NCI-H774 (cell line): ENCODE measurements around the gene PLSCR2.
A peak's percentile ranks its signal among the peaks of the same experiment; 100 is the strongest.
"Not testable (repeated sequence)": the region's sequence is repeated elsewhere in the genome, so short reads cannot be mapped to it uniquely, and the experiment has no call there.

ENCODE experiments used
- DNase-seq: peaks from one replicate; lab custom pipeline; 2025; lab: John Stamatoyannopoulos, UW

The PLSCR2 gene

GRCh38 chr3:146485297-146485696 is 15.9 kb upstream of the PLSCR2 start:
- no peak for DNase-seq

GRCh38 chr3:146476094-146476740 is 6.9 kb upstream of the PLSCR2 start:
- no peak for DNase-seq

- not testable (repeated sequence) for DNase-seq
Observed at GRCh38 chr3:146474976-146475375, 5.6 kb upstream of the PLSCR2 start.

- no peak for DNase-seq
Observed at GRCh38 chr3:146473726-146474125, 4.4 kb upstream of the PLSCR2 start.

GRCh38 chr3:146472611-146473010 is 3.2 kb upstream of the PLSCR2 start:
- DNase-seq, result no peak

- no peak for DNase-seq
Observed at GRCh38 chr3:146471012-146471411, 1.7 kb upstream of the PLSCR2 start.

- DNase-seq, result peak; percentile 59
Observed at GRCh38 chr3:146470425-146470990, 1.1 kb upstream of the PLSCR2 start.

GRCh38 chr3:146468671-146469149 is 651 bp downstream of the PLSCR2 start:
- DNase-seq, result peak; percentile 71

- no peak for DNase-seq
Observed at GRCh38 chr3:146468234-146468633, 1.1 kb downstream of the PLSCR2 start.

GRCh38 chr3:146466604-146467003 is 2.8 kb downstream of the PLSCR2 start:
- no peak for DNase-seq

- no peak for DNase-seq
Observed at GRCh38 chr3:146465693-146466465, 3.5 kb downstream of the PLSCR2 start.

GRCh38 chr3:146464783-146465182 is 4.6 kb downstream of the PLSCR2 start:
- DNase-seq, result no peak

GRCh38 chr3:146464005-146464595 is 5.3 kb downstream of the PLSCR2 start:
- no peak for DNase-seq

- DNase-seq, result no peak
Observed at GRCh38 chr3:146454796-146455195, 14.6 kb downstream of the PLSCR2 start.

GRCh38 chr3:146449613-146450012 is 19.7 kb downstream of the PLSCR2 start:
- no peak for DNase-seq

- no peak for DNase-seq
Observed at GRCh38 chr3:146449076-146449475, 20.3 kb downstream of the PLSCR2 start.

GRCh38 chr3:146446026-146446425 is 23.3 kb downstream of the PLSCR2 start:
- no peak for DNase-seq

- DNase-seq, result not testable (repeated sequence)
Observed at GRCh38 chr3:146440310-146440709, 29.1 kb downstream of the PLSCR2 start.

- DNase-seq, result no peak
Observed at GRCh38 chr3:146432066-146432465, 37.3 kb downstream of the PLSCR2 start.

- DNase-seq, result no peak
Observed at GRCh38 chr3:146431240-146431639, 38.1 kb downstream of the PLSCR2 start.

- DNase-seq, result no peak
Observed at GRCh38 chr3:146425341-146425740, 44.0 kb downstream of the PLSCR2 start.
